Smooth muscle cell (in vitro differentiated cells): ENCODE measurements around the gene CD27. TPM values are rescaled to one million over a fixed set of nuclear protein-coding genes. Genes with fewer than 3 reads are reported as not detected.
A peak's percentile ranks its signal among the peaks of the same experiment; 100 is the strongest.
"Not testable (repeated sequence)": the region's sequence is repeated elsewhere in the genome, so short reads cannot be mapped to it uniquely, and the experiment has no call there.

Source experiments
- DNase-seq: peaks from one replicate; lab custom pipeline; 2025; ENCODE audit not compliant: unreplicated experiment; lab: John Stamatoyannopoulos, UW
- H2AFZ ChIP-seq: fragments of 200-600 bp; sonication (generic); 2 replicates; pipeline ENCODE4 v1.6.0; 2016; ENCODE audit warnings: antibody characterized with exemption, low read depth, mild to moderate bottlenecking
- H3F3A ChIP-seq: fragments of 200-600 bp; sonication (generic); 2 replicates; pipeline ENCODE4 v1.6.0; 2017; ENCODE audit warnings: antibody characterized with exemption, low read depth
- H3K27ac ChIP-seq: fragments of 200-600 bp; sonication (generic); 2 replicates; pipeline ENCODE4 v1.5.1; 2016; ENCODE audit warnings: low read depth, mild to moderate bottlenecking
- H3K27me3 ChIP-seq: fragments of 200-600 bp; sonication (generic); 2 replicates; pipeline ENCODE4 v1.6.1; 2016; ENCODE audit warnings: low read depth, mild to moderate bottlenecking
- H3K36me3 ChIP-seq: fragments of 200-600 bp; sonication (generic); 2 replicates; pipeline ENCODE4 v1.5.1; 2016; ENCODE audit warnings: low read depth
- H3K4me1 ChIP-seq: fragments of 200-600 bp; sonication (generic); 2 replicates; pipeline ENCODE4 v1.5.1; 2016; ENCODE audit warnings: low read depth
- H3K4me2 ChIP-seq: fragments of 200-600 bp; sonication (generic); 2 replicates; pipeline ENCODE4 v1.6.0; 2016; ENCODE audit warnings: mild to moderate bottlenecking
- H3K4me3 ChIP-seq: fragments of 200-600 bp; sonication (generic); 2 replicates; pipeline ENCODE4 v1.5.1; 2016; ENCODE audit warnings: mild to moderate bottlenecking
- H3K79me2 ChIP-seq: fragments of 200-600 bp; sonication (generic); 2 replicates; pipeline ENCODE4 v1.6.0; 2016; ENCODE audit warnings: low read depth, mild to moderate bottlenecking
- H3K9ac ChIP-seq: fragments of 200-600 bp; sonication (generic); 2 replicates; pipeline ENCODE4 v1.6.0; 2016; ENCODE audit warnings: low read depth
- H3K9me3 ChIP-seq: fragments of 200-600 bp; sonication (generic); replicated peaks from 2 replicates; pipeline ENCODE4 v1.5.1; 2016; ENCODE audit warnings: low read depth
- H4K20me1 ChIP-seq: fragments of 200-600 bp; sonication (generic); 2 replicates; pipeline ENCODE4 v1.6.0; 2016; ENCODE audit warnings: low read depth
- CTCF ChIP-seq: fragments of 200-600 bp; sonication (generic); IDR thresholded peaks from 2 replicates; pipeline ENCODE4 v1.5.1; 2017; ENCODE audit warnings: borderline replicate concordance, mild to moderate bottlenecking, antibody characterized with exemption; ENCODE audit not compliant: insufficient read depth, poor library complexity, severe bottlenecking
- WGBS: methylation state at CpG from one replicate; pipeline ENCODE4 v1.1.7; 2016; ENCODE audit warnings: low lambda C conversion rate; 5-methylcytosine and 5-hydroxymethylcytosine counted together
- polyA plus RNA-seq: library from polyadenylated mRNA; unstranded; fragments of >200 nt; fragmentation: Nextera tagmentation; extraction: Ambion mirVana; gene quantifications from 2 replicates; pipeline ENCODE4 v1.2.1, GENCODE V29; 2016
- total RNA-seq: library from RNA; depleted of rRNA; stranded (reverse); fragments of >200 nt; gene quantifications from 2 replicates; pipeline ENCODE4 v1.2.3, GENCODE V29; 2014

CD27 gene
- total and polyA plus RNA-seq, 2 experiments from 2014 or later: not detected

- 94% methylated on average over 5 of the region's 5 CpGs for WGBS
- Histone ChIP-seq H3K4me2 (no peak overlapping the region), H3K79me2 (peaks cover 22% of the 10 kb centered on the region), H3K9me3 (no peaks in the 10 kb centered on the region), H3K4me1 (peaks cover 9% of the 10 kb centered on the region), H3K9ac (no peak overlapping the region), H3K27ac (no peak overlapping the region), H2AFZ (no peak overlapping the region), H3K36me3 (no peaks in the 10 kb centered on the region), H3K27me3 (no peaks in the 10 kb centered on the region), H3F3A (peaks cover 3% of the 10 kb centered on the region), H4K20me1 (peaks cover 14% of the 10 kb centered on the region), H3K4me3 (no peak overlapping the region)
- TF ChIP-seq CTCF: no peak
- DNase-seq: no peak
These were observed 21.4 kb downstream of the CD27 start for GRCh38 chr12:6466184-6466573.

GRCh38 chr12:6466751-6467150 lies 22.0 kb downstream of the CD27 start:
- not testable (repeated sequence) for H3K4me3 ChIP-seq, H3K27ac ChIP-seq, H3K27me3 ChIP-seq, H2AFZ ChIP-seq, H3K4me2 ChIP-seq, H3K36me3 ChIP-seq, H3F3A ChIP-seq, H3K9me3 ChIP-seq, H3K9ac ChIP-seq, DNase-seq
- 96% methylated on average over 4 of the region's 4 CpGs for WGBS
- Histone ChIP-seq H3K4me1 (peaks cover 11% of the 10 kb centered on the region), H4K20me1 (peaks cover 14% of the 10 kb centered on the region), H3K79me2 (peaks cover 22% of the 10 kb centered on the region)

DNA sequence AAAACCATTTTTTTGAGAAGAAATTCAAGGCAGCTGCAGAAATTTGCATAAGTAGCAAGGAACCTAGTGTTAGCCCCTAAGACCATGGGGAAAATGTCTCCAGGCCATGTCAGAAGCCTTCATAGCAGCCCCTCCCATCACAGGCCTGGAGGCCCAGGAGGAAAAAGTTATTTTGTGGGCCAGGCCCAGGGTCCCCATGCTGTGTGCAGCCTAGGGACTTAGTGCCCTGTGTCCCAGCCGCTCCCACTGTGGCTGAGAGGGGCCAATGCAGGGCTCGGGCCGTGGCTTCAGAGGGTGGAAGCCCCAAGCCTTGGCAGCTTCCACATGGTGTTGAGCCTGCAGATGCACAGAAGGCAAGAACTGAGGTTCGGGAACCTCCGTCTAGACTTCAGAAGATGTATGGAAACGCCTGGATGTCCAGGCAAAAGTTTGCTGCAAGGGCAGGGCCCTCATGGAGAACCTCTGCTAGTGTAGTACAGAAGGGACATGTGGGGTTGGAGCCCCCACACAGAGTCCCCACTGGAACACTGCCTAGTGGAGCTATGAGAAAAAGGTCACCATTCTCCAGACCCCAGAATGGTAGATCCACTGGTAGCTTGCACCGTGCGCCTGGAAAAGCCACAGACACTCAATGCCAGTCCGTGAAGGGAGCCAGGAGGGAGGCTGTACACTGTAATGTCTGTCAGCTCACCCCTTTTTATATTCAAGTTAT lies 23.0 kb downstream of the CD27 start:
- H3K9ac ChIP-seq, H3K4me3 ChIP-seq, H2AFZ ChIP-seq, H3K4me2 ChIP-seq, H3K27me3 ChIP-seq, H3F3A ChIP-seq, DNase-seq, H3K9me3 ChIP-seq, H3K27ac ChIP-seq, H3K36me3 ChIP-seq: not testable (repeated sequence)
- H3K4me1 ChIP-seq: peaks cover 11% of the 10 kb centered on the region
- peaks cover 22% of the 10 kb centered on the region for H3K79me2 ChIP-seq
- H4K20me1 ChIP-seq: peaks cover 14% of the 10 kb centered on the region
- 96% methylated on average over 9 of the region's 9 CpGs for WGBS

- no peaks in the 10 kb centered on the region for H3K9me3 ChIP-seq
- TF ChIP-seq CTCF: no peak
- H3K4me1 ChIP-seq: peaks cover 11% of the 10 kb centered on the region
- H3K27me3 ChIP-seq: no peaks in the 10 kb centered on the region
- no peak for DNase-seq
- peaks cover 14% of the 10 kb centered on the region for H4K20me1 ChIP-seq
- no peak overlapping the region for H3K27ac ChIP-seq
- no peak overlapping the region for H3K9ac ChIP-seq
- H3K4me2 ChIP-seq: no peak overlapping the region
- H3F3A ChIP-seq: peaks cover 5% of the 10 kb centered on the region
- H3K36me3 ChIP-seq: no peaks in the 10 kb centered on the region
- no peak overlapping the region for H2AFZ ChIP-seq
- H3K79me2 ChIP-seq: peaks cover 22% of the 10 kb centered on the region
- no peak overlapping the region for H3K4me3 ChIP-seq
These were observed 23.5 kb downstream of the CD27 start for GRCh38 chr12:6468283-6468575.

GRCh38 chr12:6469092-6469491 lies 24.3 kb downstream of the CD27 start:
- peaks cover 11% of the 10 kb centered on the region for H3K4me1 ChIP-seq
- peak overlapping the region; percentile 92 for H3K4me2 ChIP-seq
- H3K36me3 ChIP-seq: no peaks in the 10 kb centered on the region
- DNase-seq: no peak
- TF ChIP-seq CTCF: no peak
- H3K27ac ChIP-seq: no peak overlapping the region
- peaks cover 14% of the 10 kb centered on the region for H4K20me1 ChIP-seq
- H3K79me2 ChIP-seq: peaks cover 22% of the 10 kb centered on the region
- H3K27me3 ChIP-seq: no peaks in the 10 kb centered on the region
- no peak overlapping the region for H2AFZ ChIP-seq
- WGBS: 91% methylated on average over 6 of the region's 6 CpGs
- no peaks in the 10 kb centered on the region for H3K9me3 ChIP-seq
- H3K9ac ChIP-seq: no peak overlapping the region
- peaks cover 5% of the 10 kb centered on the region for H3F3A ChIP-seq
- H3K4me3 ChIP-seq: peak overlapping the region; percentile 64
